Measurements from ENCODE around the gene S100A14.

S100A14 gene

GRCh38 chr1:153652805-153653500 lies 36.8 kb upstream of the S100A14 start:
- H3K14ac ChIP-seq (ENCODE audit: low read length): no peak overlapping the region
- no peak overlapping the region for H2BK15ac ChIP-seq (ENCODE audit: low read length)
- H3K79me1 ChIP-seq (ENCODE audit: low read depth, low read length): no peaks in the 10 kb centered on the region
- no peak overlapping the region for H3K4me3 ChIP-seq (ENCODE audit: low read length in 2 of 2)
- WGBS, 2 donors (ENCODE audit: extremely low coverage in 2 of 2, insufficient read length in 2 of 2, insufficient replicate concordance in 1 of 2): no CpG with 5 or more reads among the region's 3 CpGs
- H2AFZ ChIP-seq (ENCODE audit: low read length): no peak overlapping the region
- no peak overlapping the region for H2AK5ac ChIP-seq (ENCODE audit: low read depth, low read length)
- peaks cover 0 to 2% of the 10 kb centered on the region in 2 donors for H3K4me1 ChIP-seq (ENCODE audit: control insufficient read depth in 2 of 2, insufficient read depth in 1 of 2, low read depth in 1 of 2, low read length in 2 of 2)
- no peak for DNase-seq (ENCODE audit: low spot score)
- no peak overlapping the region for H3K4me2 ChIP-seq (ENCODE audit: insufficient read depth, low read length, poor library complexity, severe bottlenecking)
- H4K91ac ChIP-seq (ENCODE audit: low read depth, low read length, poor library complexity): no peak overlapping the region
- no peak overlapping the region for H2BK5ac ChIP-seq (ENCODE audit: low read length)
- no peaks in the 10 kb centered on the region for H3K9me3 ChIP-seq (replicated peaks in 1 of 2; ENCODE audit: control insufficient read depth in 2 of 2, insufficient read depth in 1 of 2, low read depth in 1 of 2, low read length in 2 of 2)
- H3K27ac ChIP-seq (replicated peaks; ENCODE audit: low read length): no peak overlapping the region
- no peak overlapping the region for H3K23ac ChIP-seq (ENCODE audit: low read depth, low read length, poor library complexity)
- no peaks in the 10 kb centered on the region for H3K36me3 ChIP-seq (replicated peaks in 1 of 2; ENCODE audit: control insufficient read depth in 2 of 2, insufficient read depth in 2 of 2, low read length in 2 of 2)
- no peak overlapping the region for H3K18ac ChIP-seq (ENCODE audit: low read length)
- H4K8ac ChIP-seq (ENCODE audit: low read depth, low read length): no peak overlapping the region
- no peak overlapping the region for H2BK120ac ChIP-seq (ENCODE audit: low read depth, low read length)
- H3K27me3 ChIP-seq (ENCODE audit: control insufficient read depth in 3 of 3, insufficient read depth in 3 of 3, low read depth in 1 of 3, low read length in 3 of 3): no peaks in the 10 kb centered on the region
- H2BK12ac ChIP-seq (ENCODE audit: low read length): no peak overlapping the region
- H3K4ac ChIP-seq (ENCODE audit: low read length): no peak overlapping the region
- H3K9ac ChIP-seq (ENCODE audit: low read depth, low read length, poor library complexity): no peak overlapping the region

- H3K9me3 ChIP-seq (replicated peaks in 1 of 2; ENCODE audit: control insufficient read depth in 2 of 2, insufficient read depth in 1 of 2, low read depth in 1 of 2, low read length in 2 of 2): no peaks in the 10 kb centered on the region
- no peak overlapping the region for H4K91ac ChIP-seq (ENCODE audit: low read depth, low read length, poor library complexity)
- H2AFZ ChIP-seq (ENCODE audit: low read length): no peak overlapping the region
- H3K27me3 ChIP-seq (ENCODE audit: control insufficient read depth in 3 of 3, insufficient read depth in 3 of 3, low read depth in 1 of 3, low read length in 3 of 3): no peaks in the 10 kb centered on the region
- H3K4me2 ChIP-seq (ENCODE audit: insufficient read depth, low read length, poor library complexity, severe bottlenecking): no peak overlapping the region
- H3K36me3 ChIP-seq (replicated peaks in 1 of 2; ENCODE audit: control insufficient read depth in 2 of 2, insufficient read depth in 2 of 2, low read length in 2 of 2): peaks cover 0 to 8% of the 10 kb centered on the region in 2 donors
- H3K79me1 ChIP-seq (ENCODE audit: low read depth, low read length): no peaks in the 10 kb centered on the region
- H2BK12ac ChIP-seq (ENCODE audit: low read length): no peak overlapping the region
- no peak overlapping the region for H3K4ac ChIP-seq (ENCODE audit: low read length)
- no peak overlapping the region for H2BK120ac ChIP-seq (ENCODE audit: low read depth, low read length)
- H3K18ac ChIP-seq (ENCODE audit: low read length): peak overlapping the region; percentile 8
- no peak overlapping the region for H4K8ac ChIP-seq (ENCODE audit: low read depth, low read length)
- H3K14ac ChIP-seq (ENCODE audit: low read length): no peak overlapping the region
- no peak overlapping the region for H2BK5ac ChIP-seq (ENCODE audit: low read length)
- H3K4me3 ChIP-seq (ENCODE audit: low read length in 2 of 2): peak overlapping the region in 1 of 2 donors; percentile 33
- H2BK15ac ChIP-seq (ENCODE audit: low read length): no peak overlapping the region
- peak overlapping the region; percentile 68 for H2AK5ac ChIP-seq (ENCODE audit: low read depth, low read length)
- H3K4me1 ChIP-seq (ENCODE audit: control insufficient read depth in 2 of 2, insufficient read depth in 1 of 2, low read depth in 1 of 2, low read length in 2 of 2): peaks cover 0 to 3% of the 10 kb centered on the region in 2 donors
- H3K23ac ChIP-seq (ENCODE audit: low read depth, low read length, poor library complexity): no peak overlapping the region
- peak overlapping the region; percentile 12 for H3K9ac ChIP-seq (ENCODE audit: low read depth, low read length, poor library complexity)
- no CpG with 5 or more reads among the region's 1 CpG for WGBS, 2 donors (ENCODE audit: extremely low coverage in 2 of 2, insufficient read length in 2 of 2, insufficient replicate concordance in 1 of 2)
- H3K27ac ChIP-seq (replicated peaks; ENCODE audit: low read length): no peak overlapping the region
- DNase-seq (ENCODE audit: low spot score): no peak
These were observed 35.6 kb upstream of the S100A14 start for GRCh38 chr1:153651771-153652170.

- Histone ChIP-seq H3K14ac (ENCODE audit: low read length) (no peak overlapping the region), H2AK5ac (ENCODE audit: low read depth, low read length) (no peak overlapping the region), H3K4ac (ENCODE audit: low read length) (no peak overlapping the region), H3K4me2 (ENCODE audit: insufficient read depth, low read length, poor library complexity, severe bottlenecking) (no peak overlapping the region), H4K8ac (ENCODE audit: low read depth, low read length) (no peak overlapping the region), H3K27ac (replicated peaks; ENCODE audit: low read length) (no peak overlapping the region), H3K4me3 (ENCODE audit: low read length in 2 of 2) (peak overlapping the region in 1 of 2 donors; percentile 44), H2BK5ac (ENCODE audit: low read length) (no peak overlapping the region), H2BK12ac (ENCODE audit: low read length) (no peak overlapping the region), H3K36me3 (replicated peaks in 1 of 2; ENCODE audit: control insufficient read depth in 2 of 2, insufficient read depth in 2 of 2, low read length in 2 of 2) (peaks cover 11 to 27% of the 10 kb centered on the region in 2 donors), H3K4me1 (ENCODE audit: control insufficient read depth in 2 of 2, insufficient read depth in 1 of 2, low read depth in 1 of 2, low read length in 2 of 2) (peaks cover 0 to 3% of the 10 kb centered on the region in 2 donors), H2BK120ac (ENCODE audit: low read depth, low read length) (no peak overlapping the region), H4K91ac (ENCODE audit: low read depth, low read length, poor library complexity) (no peak overlapping the region), H3K18ac (ENCODE audit: low read length) (no peak overlapping the region), H3K23ac (ENCODE audit: low read depth, low read length, poor library complexity) (no peak overlapping the region), H3K9ac (ENCODE audit: low read depth, low read length, poor library complexity) (no peak overlapping the region), H3K27me3 (ENCODE audit: control insufficient read depth in 3 of 3, insufficient read depth in 3 of 3, low read depth in 1 of 3, low read length in 3 of 3) (no peaks in the 10 kb centered on the region), H3K9me3 (replicated peaks in 1 of 2; ENCODE audit: control insufficient read depth in 2 of 2, insufficient read depth in 1 of 2, low read depth in 1 of 2, low read length in 2 of 2) (no peaks in the 10 kb centered on the region), H3K79me1 (ENCODE audit: low read depth, low read length) (no peaks in the 10 kb centered on the region), H2AFZ (ENCODE audit: low read length) (no peak overlapping the region), H2BK15ac (ENCODE audit: low read length) (no peak overlapping the region)
- WGBS, 2 donors (ENCODE audit: extremely low coverage in 2 of 2, insufficient read length in 2 of 2, insufficient replicate concordance in 1 of 2): no CpG with 5 or more reads among the region's 2 CpGs
- DNase-seq (ENCODE audit: low spot score): no peak
These were observed 33.7 kb upstream of the S100A14 start for GRCh38 chr1:153649863-153650235.

- Histone ChIP-seq H3K4ac (ENCODE audit: low read length) (no peak overlapping the region), H3K23ac (ENCODE audit: low read depth, low read length, poor library complexity) (no peak overlapping the region), H3K9ac (ENCODE audit: low read depth, low read length, poor library complexity) (no peak overlapping the region), H3K4me3 (ENCODE audit: low read length in 2 of 2) (no peak overlapping the region), H3K4me1 (ENCODE audit: control insufficient read depth in 2 of 2, insufficient read depth in 1 of 2, low read depth in 1 of 2, low read length in 2 of 2) (peaks cover 0 to 3% of the 10 kb centered on the region in 2 donors), H2BK120ac (ENCODE audit: low read depth, low read length) (no peak overlapping the region), H3K18ac (ENCODE audit: low read length) (no peak overlapping the region), H2AK5ac (ENCODE audit: low read depth, low read length) (peak overlapping the region; percentile 12), H4K8ac (ENCODE audit: low read depth, low read length) (no peak overlapping the region), H2BK15ac (ENCODE audit: low read length) (no peak overlapping the region), H3K36me3 (replicated peaks in 1 of 2; ENCODE audit: control insufficient read depth in 2 of 2, insufficient read depth in 2 of 2, low read length in 2 of 2) (peaks cover 12 to 33% of the 10 kb centered on the region in 2 donors), H3K79me1 (ENCODE audit: low read depth, low read length) (no peaks in the 10 kb centered on the region), H2BK12ac (ENCODE audit: low read length) (no peak overlapping the region), H3K14ac (ENCODE audit: low read length) (no peak overlapping the region), H2BK5ac (ENCODE audit: low read length) (peak overlapping the region; percentile 5), H3K27ac (replicated peaks; ENCODE audit: low read length) (no peak overlapping the region), H3K27me3 (ENCODE audit: control insufficient read depth in 3 of 3, insufficient read depth in 3 of 3, low read depth in 1 of 3, low read length in 3 of 3) (no peaks in the 10 kb centered on the region), H4K91ac (ENCODE audit: low read depth, low read length, poor library complexity) (no peak overlapping the region), H2AFZ (ENCODE audit: low read length) (no peak overlapping the region), H3K9me3 (replicated peaks in 1 of 2; ENCODE audit: control insufficient read depth in 2 of 2, insufficient read depth in 1 of 2, low read depth in 1 of 2, low read length in 2 of 2) (no peaks in the 10 kb centered on the region), H3K4me2 (ENCODE audit: insufficient read depth, low read length, poor library complexity, severe bottlenecking) (no peak overlapping the region)
- WGBS, 2 donors (ENCODE audit: extremely low coverage in 2 of 2, insufficient read length in 2 of 2, insufficient replicate concordance in 1 of 2): no CpG with 5 or more reads among the region's 3 CpGs
- DNase-seq (ENCODE audit: low spot score): no peak
These were observed 33.2 kb upstream of the S100A14 start for GRCh38 chr1:153649137-153649862.
